Kidney (tissue), 14 donors: Measurements from ENCODE around the gene TMEM129. TPM values are rescaled to one million over a fixed set of nuclear protein-coding genes. Genes with fewer than 3 reads are reported as not detected.

ENCODE experiments used
- DNase-seq, 5 donors: peaks; one replicate each; pipeline ENCODE4 v3.0.0-alpha.2; 2013 to 2020
- FAIRE-seq: peaks from 2 replicates; lab custom pipeline; 2012; peaks lifted over from hg19 to GRCh38; lab: Jason Lieb, UNC
- H3K27ac ChIP-seq, 2 donors: one replicate each; pipeline ENCODE4 v1.7.0; 2013; ENCODE audit warnings: low read depth in 2 of 2, low read length in 2 of 2, inconsistent platforms in 1 of 2
- H3K27me3 ChIP-seq: one replicate; pipeline ENCODE4 v1.7.1; 2013; ENCODE audit warnings: low read length, inconsistent platforms; ENCODE audit not compliant: control insufficient read depth, insufficient read depth
- H3K36me3 ChIP-seq, 3 donors: one replicate each; pipeline versions ENCODE4 v1.7.0 to v1.7.1; 2013; ENCODE audit warnings: low read length in 3 of 3, control low read depth in 1 of 3, inconsistent platforms in 1 of 3; ENCODE audit not compliant: insufficient read depth in 3 of 3, control insufficient read depth in 2 of 3
- H3K4me1 ChIP-seq, 3 donors: one replicate each; pipeline versions ENCODE4 v1.7.0 to v1.7.1; 2013; ENCODE audit warnings: low read length in 3 of 3, inconsistent platforms in 1 of 3, low read depth in 1 of 3; ENCODE audit not compliant: control insufficient read depth in 2 of 3, insufficient read depth in 2 of 3
- H3K4me3 ChIP-seq, 3 donors: one replicate each; pipeline versions ENCODE4 v1.7.0 to v1.8.1; 2013; ENCODE audit warnings: low read length in 3 of 3, control low read depth in 1 of 3, inconsistent platforms in 1 of 3
- H3K9ac ChIP-seq, 3 donors: one replicate each; pipeline versions ENCODE4 v1.7.0 to v1.7.1; 2013; ENCODE audit warnings: low read length in 3 of 3, control low read depth in 1 of 3, inconsistent platforms in 1 of 3
- H3K9me3 ChIP-seq, 3 donors: one replicate each; pipeline versions ENCODE4 v1.7.0 to v1.7.1; 2013; ENCODE audit warnings: low read length in 3 of 3, control low read depth in 1 of 3, inconsistent platforms in 1 of 3; ENCODE audit not compliant: control insufficient read depth in 2 of 3, insufficient read depth in 1 of 3
- CTCF ChIP-seq: IDR thresholded peaks from 3 replicates; pipeline ENCODE4 v1.5.1; 2012; ENCODE audit warnings: mild to moderate bottlenecking, moderate library complexity, borderline replicate concordance; ENCODE audit not compliant: insufficient read depth; ENCODE audit errors: extremely low read depth
- intact Hi-C: fragments of 100-400 bp; cut with DNase I; formaldehyde crosslinking; loops from one replicate; pipeline ENCODE4 v1.11.1; 2022
- polyA plus RNA-seq: library from polyadenylated mRNA; stranded (reverse); fragments of 350-450 nt; fragmentation: Illumina TruSeq; extraction: RNeasy Lipid Tissue Mini Kit (QIAGEN cat#74804); gene quantifications from one replicate; pipeline ENCODE4 v1.2.3, GENCODE V29; 2014; ENCODE audit warnings: low read depth, low replicate concordance; ENCODE audit not compliant: insufficient read depth
- total RNA-seq: library from RNA; stranded (reverse); fragmentation: NEBNext Ultra II Directional; extraction: Animal tissue kit (Norgen Biotek cat#: 25700); gene quantifications from one replicate; pipeline ENCODE4 v1.2.1, GENCODE V29; 2021
- donor health status: control.
- donor health status: control.
- donor health status: control.
- donor health status: control.
- donor health status: control.
- donor health status: DM: yes; HTN: yes; CAD: no.
- donor health status: Normal renal cell carcinoma (clear cell type).

The TMEM129 gene
- total and polyA plus RNA-seq, 2 donors from 2014 or later, result 48.2 to 60.0 TPM

GRCh38 chr4:1667273-1667672, 53.9 kb downstream of the TMEM129 start:
- no peak overlapping the region for H3K4me3 ChIP-seq
- FAIRE-seq (no peak), DNase-seq (no peak)
- H3K27me3 ChIP-seq, result no peaks in the 10 kb centered on the region
- no peak overlapping the region for H3K9ac ChIP-seq
- no peaks in the 10 kb centered on the region for H3K36me3 ChIP-seq
- H3K4me1 ChIP-seq, result no peaks in the 10 kb centered on the region
- no peak for TF ChIP-seq CTCF
- H3K9me3 ChIP-seq, result no peaks in the 10 kb centered on the region
- intact Hi-C loops, result no loop called here
- no peak overlapping the region for H3K27ac ChIP-seq

- FAIRE-seq (no peak), DNase-seq (no peak)
- no peaks in the 10 kb centered on the region for H3K27me3 ChIP-seq
- H3K4me1 ChIP-seq, result no peaks in the 10 kb centered on the region
- no peaks in the 10 kb centered on the region for H3K9me3 ChIP-seq
- intact Hi-C loops, result no loop called here
- H3K36me3 ChIP-seq, result no peaks in the 10 kb centered on the region
- no peak overlapping the region for H3K27ac ChIP-seq
- H3K9ac ChIP-seq, result no peak overlapping the region
- TF ChIP-seq CTCF, result no peak
- H3K4me3 ChIP-seq, result no peak overlapping the region
Observed at GRCh38 chr4:1666391-1666790, 54.7 kb downstream of the TMEM129 start.

Other genes with a start within 250 kb of the TMEM129 start
- gene FAM53A, start 37.0 kb downstream of the TMEM129 start, total RNA-seq, result 2.9 TPM
- gene FAM53A, start 37.0 kb downstream of the TMEM129 start, polyA plus RNA-seq, result 1.2 TPM
- gene SLBP, start 9.0 kb downstream of the TMEM129 start, total RNA-seq, result 30.7 TPM
- gene SLBP, start 9.0 kb downstream of the TMEM129 start, polyA plus RNA-seq, result 42.8 TPM
- gene TACC3, start 198 bp upstream of the TMEM129 start, total RNA-seq, result 12.2 TPM
- 4.9 TPM for gene TACC3, start 198 bp upstream of the TMEM129 start, polyA plus RNA-seq
- gene FGFR3, start 72.0 kb upstream of the TMEM129 start, total RNA-seq, result 25.5 TPM
- gene FGFR3, start 72.0 kb upstream of the TMEM129 start, polyA plus RNA-seq, result 28.5 TPM
- 46.4 TPM for gene LETM1, start 134.8 kb upstream of the TMEM129 start, total RNA-seq
- gene LETM1, start 134.8 kb upstream of the TMEM129 start, polyA plus RNA-seq, result 20.0 TPM
- gene NSD2, start 150.1 kb upstream of the TMEM129 start, total RNA-seq, result 51.2 TPM
- gene NSD2, start 150.1 kb upstream of the TMEM129 start, polyA plus RNA-seq, result 5.5 TPM